ENCODE data around the gene SLAIN1.

DNA sequence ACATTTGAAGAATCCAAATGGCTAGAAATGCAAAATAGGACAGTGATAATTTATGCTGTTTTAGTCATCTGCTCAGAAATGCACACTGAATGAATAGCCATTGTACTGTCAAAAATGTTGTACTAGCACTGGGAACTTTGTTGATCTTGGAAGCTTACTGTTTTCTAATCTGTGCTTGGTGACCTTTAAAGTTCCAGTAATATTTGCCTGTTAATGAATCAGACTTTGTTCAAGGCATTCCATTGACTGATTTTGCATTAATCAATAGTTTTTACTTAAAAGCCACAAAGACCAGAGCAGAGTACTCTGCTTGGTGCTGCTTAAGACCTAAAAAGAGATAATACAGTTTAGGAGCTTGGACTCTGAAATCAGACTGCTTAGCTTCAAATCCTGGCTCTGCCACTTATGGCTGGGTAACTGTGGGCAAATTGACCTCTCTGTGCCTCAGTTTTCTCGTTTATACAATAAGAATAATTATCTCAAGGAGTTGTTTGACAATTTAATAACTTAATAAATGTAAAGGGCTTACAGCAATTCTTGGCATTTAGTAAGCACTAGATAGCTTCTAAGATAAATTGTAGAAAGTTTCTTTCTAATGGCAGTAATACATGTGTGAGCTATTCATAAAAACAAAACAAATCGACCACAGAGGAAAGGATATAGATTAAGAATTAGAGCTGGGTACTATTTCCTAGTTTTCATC, 4.6 kb upstream of the SLAIN1 start:
- TF ChIP-seq EZH2phosphoT487 (IDR thresholded peaks at IDR 0.05; ENCODE audit: insufficient read depth, low read depth) = no peak
- no peak for TF ChIP-seq EZH2 (IDR thresholded peaks at IDR 0.05; ENCODE audit: insufficient read depth, poor library complexity, severe bottlenecking)

Measured in GM23248 (cell line).